ENCODE results near the gene LHFPL6.

- TF ChIP-seq POLR2A (IDR thresholded peaks at IDR 0.05) (no peak), CTCF (IDR thresholded peaks at IDR 0.05 in 8 of 11, conservative IDR thresholded peaks at IDR 0.05 in 3 of 11) (no peak), POLR2AphosphoS5 (IDR thresholded peaks at IDR 0.05) (no peak)
These were observed 305.3 kb downstream of the LHFPL6 start for GRCh38 chr13:39297664-39298171.
